RCC 7860 (cell line): ENCODE results near the gene LEF1.
A peak's percentile ranks its signal among the peaks of the same experiment; 100 is the strongest.
"Not testable (repeated sequence)": the region's sequence is repeated elsewhere in the genome, so short reads cannot be mapped to it uniquely, and the experiment has no call there.

Experiments used
- DNase-seq: peaks from one replicate; pipeline ENCODE4 v3.0.0-alpha.2; 2015; ENCODE audit warnings: low spot score
- FAIRE-seq: peaks from 2 replicates; lab custom pipeline; 2012; peaks lifted over from hg19 to GRCh38; lab: Jason Lieb, UNC

The LEF1 gene

DNA sequence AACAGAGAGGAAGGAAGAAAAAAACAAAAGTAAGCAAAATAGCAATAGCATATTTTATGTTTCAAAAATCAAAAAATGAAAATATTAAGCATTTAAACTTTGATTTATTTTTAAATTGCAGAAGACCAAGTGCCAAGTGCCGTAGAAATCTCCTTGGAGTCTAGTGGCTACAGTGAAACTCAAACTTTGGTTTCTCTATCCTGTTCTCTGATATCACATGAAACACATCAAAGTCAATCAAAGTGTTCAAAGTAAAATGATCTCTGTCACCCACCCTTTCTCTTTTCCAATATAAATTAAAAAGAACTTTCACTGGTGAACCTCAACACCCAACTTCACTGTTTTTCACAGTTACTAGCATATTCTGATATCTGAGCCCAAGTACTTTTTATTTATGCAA is 98.0 kb downstream of the LEF1 start:
- no peak for FAIRE-seq

DNA sequence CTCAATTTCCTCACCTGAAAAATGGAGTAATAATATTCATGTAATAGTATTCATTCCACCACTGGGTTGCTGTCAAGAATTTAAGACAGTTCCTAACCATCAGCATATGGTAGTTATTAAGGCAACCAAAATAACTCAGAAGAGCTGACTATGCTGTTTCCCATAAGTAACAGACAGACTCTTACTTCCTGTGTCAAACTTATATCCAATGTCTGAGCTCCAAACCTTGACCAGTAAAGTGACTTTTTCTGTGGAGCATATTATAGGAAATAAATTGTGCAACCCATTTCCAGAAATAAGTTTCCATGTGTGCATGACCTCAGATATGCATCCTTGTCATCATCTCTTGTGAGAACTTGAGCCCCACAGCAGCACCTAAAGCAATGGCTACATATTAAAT is 100.3 kb downstream of the LEF1 start:
- DNase-seq (no peak), FAIRE-seq (no peak)

More for the DNA sequence above, 98.0 kb downstream of the LEF1 start:
- no peak for DNase-seq

DNA sequence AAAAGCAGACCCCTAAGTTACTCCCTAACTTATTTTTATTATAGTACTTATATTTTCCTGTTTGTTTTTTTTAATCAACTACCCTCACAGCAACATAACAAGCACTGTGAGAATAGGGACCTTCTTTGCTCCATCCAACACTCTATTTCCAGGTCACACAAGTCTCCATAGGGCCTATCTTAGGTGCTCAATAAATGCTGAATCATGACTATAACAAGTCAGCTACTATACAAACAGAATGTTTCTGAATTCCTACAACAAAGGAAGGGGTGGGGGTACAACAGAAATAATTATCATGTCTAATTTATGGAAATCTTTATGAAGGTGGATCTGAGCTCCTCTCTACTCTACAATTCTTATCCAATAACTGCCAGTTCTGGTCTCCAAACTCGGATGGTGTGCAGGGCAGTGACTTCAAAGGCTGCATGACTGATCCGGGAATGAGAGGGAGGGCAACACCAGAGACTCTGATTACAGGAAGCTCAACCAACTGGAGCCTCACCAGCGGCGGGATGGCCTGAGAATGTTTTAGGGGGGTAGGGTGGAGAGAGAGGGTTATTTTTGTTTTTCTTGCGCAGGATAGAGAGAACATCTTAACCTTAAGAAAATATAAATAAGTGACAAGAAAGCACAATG is 107.9 kb downstream of the LEF1 start:
- no peak for DNase-seq
- FAIRE-seq = no peak

DNA sequence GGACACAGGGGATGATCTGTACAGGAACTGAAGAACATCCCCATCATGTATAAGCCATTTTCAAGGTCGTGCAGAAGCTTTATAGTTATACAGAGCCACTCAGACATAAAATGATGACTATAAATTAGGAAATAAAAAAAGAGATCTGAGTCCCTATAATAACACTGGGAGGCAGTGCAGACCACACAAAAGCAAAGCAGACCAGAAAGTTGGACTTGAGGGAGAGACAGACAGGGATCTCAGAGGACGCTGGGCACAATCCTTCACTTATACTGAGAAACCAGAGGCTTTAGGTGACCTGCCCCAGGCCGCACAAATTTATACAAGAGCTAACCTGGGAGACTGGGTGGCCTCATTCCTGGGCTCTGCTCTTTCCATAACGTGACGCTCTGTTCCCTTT is 108.6 kb downstream of the LEF1 start:
- DNase-seq = no peak
- no peak for FAIRE-seq

DNA sequence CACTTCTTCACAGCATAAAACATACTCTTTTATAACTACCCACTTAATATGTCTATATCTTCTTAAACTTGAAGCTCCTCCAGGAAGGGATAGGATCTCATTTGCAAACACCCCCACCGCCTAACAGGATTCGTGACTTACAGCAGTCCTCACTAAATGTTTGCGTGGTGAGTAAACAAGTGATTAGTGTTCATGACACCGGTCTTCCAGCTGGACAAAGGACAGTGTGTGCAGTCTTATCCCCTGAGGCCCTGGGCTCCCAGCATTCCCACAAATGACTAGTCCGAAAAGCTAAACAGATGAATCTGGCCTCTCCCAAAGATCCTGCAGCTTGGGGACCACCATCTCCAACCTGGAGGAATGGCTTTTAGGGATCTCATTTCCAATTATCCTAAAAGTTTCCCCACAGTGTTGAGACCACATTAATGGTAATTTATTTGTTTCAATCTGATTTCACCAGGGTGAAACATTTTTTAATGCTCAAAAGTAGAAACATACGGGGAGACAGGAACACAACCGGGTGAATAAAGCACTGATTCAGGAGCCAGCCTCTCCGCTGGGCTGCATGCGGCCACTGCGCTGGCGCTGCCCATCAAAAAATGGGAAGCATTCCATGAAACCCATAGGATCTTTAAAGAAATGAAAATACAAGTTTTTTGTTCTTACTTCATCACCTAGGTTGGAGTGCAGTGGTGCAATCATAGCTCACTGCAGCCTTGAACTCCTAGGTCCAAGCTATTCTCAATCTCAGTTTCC is 109.9 kb downstream of the LEF1 start:
- FAIRE-seq (no peak), DNase-seq (no peak)

DNA sequence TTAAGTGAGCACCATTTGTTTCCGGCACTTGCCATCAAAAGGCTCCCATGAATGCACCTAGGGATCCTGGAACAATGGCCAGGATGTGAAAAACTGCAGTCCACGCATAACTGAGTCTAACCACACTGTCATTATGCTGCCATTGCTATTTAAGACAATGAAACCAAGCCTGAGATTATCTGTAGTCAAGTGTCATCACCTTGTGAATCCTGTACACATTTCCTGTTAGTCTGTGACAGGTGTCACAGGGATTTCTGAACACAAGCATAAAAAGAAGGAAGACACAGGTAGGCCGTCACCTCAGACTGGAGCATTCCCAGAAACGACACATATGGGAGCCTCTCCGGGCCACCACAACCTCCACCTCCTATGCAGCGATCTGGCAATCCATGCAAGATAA is 112.3 kb downstream of the LEF1 start:
- no peak for FAIRE-seq
- no peak for DNase-seq

DNA sequence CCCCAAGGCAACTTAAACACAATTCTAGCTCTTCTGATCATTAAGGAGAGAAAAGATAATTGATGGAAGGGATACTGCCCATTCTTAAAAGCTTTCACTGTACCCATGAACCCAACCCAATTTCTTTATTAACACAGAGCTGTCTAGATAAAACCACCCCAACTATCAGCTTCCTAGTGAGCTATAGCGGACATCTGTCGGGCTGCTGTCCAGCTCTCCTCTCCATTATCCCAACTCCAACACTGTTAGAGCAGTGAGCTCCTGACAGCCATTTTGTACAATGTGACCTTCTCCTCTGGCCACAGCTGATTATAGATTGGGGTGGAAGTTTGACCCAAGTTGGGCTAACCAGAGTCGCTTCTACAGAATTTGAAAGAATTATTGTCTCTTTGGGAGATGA is 112.9 kb downstream of the LEF1 start:
- no peak for FAIRE-seq
- DNase-seq = no peak

DNA sequence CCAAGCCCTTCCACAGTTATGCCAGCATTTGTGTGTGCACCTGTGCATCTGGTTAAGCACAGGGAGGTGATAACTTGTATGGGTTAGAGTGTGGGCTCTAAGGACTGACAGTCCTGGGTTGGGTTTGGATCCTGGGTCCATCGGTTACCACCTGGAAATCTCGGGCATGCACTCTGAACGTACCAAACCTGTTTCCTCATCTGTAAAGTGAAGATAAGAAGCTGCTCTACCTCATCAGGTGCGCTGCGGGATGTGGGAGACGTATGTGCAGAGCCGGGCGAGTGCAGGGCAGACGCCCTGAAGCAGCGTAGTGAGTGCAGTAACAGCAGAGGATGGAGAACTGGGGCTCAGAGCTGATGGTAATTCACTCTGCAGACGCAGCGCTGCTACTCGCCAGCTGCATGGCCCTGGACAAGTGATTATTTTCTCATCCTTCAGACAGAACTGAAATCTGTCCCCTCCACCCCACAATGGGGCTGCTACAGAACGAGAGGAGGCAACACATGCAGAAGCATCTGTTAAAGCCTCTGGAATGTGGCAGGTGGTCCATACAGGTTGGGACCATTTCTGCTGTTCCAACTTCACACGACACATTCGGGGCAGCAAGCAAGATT is 114.6 kb downstream of the LEF1 start:
- no peak for DNase-seq
- FAIRE-seq = no peak

DNA sequence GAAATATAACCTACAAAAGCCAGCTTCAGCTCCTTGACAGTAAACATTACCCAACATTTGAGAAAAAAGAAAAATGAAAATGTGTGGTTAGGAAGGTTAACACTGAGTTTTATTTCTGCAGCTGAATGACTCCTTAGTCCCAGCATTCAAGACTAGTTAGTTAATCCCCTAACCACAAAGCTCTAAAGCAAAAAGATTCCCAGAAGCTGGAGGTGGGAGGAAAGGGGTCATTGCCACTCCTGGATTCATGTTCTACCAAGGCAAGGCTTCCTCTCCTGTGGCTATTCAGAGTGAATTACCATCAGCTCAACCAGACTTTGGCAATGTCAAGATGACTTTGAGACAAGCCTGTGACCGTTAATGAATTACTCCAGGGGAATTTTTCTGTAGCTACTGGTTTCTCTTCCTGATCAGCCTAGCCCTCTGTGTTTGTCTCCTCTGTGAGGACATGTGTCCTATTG is 115.5 kb downstream of the LEF1 start:
- peak; percentile 44 for FAIRE-seq
- peak; percentile 25 for DNase-seq

DNA sequence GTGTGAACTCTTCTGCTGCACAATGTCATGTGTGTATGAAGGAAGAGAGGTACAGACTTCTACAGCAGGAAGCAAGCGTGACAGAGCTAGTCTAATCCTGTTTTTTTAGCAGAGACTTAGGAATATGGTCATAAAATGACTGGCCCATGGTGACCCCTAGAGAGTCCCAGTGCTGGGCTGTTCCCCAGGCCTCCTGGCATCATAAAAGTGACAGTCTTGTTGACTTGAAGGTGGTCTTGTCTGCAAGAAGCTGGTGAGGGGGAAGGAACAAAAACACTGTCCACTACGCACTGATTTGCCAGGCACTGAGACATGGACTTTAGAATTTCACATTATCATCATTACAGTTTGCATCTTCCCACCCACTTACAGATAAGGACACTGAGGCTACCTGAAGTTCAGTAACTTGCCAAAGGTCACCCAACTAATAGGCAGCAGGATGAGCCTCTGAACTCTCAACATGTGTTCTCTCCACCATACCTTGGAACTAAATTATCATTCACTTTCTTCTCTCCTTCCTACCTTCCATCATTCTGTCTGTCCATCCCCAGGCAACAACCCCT is 116.1 kb downstream of the LEF1 start:
- no peak for FAIRE-seq
- DNase-seq = no peak

DNA sequence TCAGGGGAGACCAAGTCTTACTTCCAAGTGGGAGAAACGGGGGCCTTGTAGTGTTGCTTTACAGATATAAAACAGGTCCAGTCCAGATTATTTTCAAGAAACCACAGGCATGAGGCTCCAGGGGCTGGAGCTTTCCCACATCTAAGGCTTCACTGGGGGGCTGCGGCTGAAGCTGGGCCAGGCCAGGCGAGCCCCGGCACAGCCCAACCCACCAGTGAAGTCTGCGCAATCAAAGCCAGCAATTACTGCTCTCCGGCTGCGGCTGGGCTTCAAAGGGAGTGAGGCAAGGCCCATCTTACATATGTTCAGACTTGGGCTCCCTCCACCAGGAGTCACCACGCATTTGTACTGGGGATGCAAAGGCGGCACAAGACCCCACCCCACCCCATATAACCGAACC is 117.4 kb downstream of the LEF1 start:
- no peak for FAIRE-seq

DNA sequence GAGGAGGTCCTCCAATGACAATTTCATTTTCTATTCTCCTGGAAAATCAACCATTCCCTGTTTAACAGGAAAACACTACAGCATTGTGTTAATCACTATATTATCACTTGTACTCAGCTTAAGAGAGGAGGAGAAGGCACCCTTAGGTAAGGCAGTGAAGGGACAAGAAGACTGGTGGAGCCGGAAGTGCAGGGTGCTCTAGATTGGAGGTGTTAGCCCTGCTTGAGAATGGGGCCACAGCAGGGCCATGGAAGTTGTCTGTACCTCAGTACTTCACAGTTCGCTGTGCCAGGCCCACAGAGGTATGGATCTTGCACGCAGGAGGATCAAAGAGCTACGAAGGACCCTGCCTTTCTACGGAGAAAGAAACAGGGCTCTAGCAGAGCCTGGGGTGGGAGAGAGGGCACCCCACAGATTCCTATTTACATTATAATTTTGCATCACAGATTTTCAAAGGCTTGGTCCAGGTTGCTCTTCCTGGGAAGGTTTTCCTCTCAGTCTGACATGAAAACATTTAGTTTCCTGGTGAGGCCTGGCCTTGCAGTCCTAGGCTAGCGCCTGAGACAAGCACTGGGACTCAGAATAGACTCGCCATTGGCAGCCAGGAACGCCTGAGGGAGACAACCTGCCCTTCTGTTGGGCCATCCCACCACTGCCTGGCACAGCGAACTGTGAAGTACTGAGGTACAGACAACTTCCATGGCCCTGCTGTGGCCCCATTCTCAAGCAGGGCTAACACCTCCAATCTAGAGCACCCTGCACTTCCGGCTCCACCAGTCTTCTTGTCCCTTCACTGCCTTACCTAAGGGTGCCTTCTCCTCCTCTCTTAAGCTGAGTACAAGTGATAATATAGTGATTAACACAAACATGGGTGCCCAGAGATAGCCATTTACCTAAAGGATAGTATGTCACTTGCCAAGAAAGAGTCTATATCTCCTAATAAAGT is 118.3 kb downstream of the LEF1 start:
- not testable (repeated sequence) for FAIRE-seq, DNase-seq

More for the DNA sequence above, 117.4 kb downstream of the LEF1 start:
- no peak for DNase-seq

DNA sequence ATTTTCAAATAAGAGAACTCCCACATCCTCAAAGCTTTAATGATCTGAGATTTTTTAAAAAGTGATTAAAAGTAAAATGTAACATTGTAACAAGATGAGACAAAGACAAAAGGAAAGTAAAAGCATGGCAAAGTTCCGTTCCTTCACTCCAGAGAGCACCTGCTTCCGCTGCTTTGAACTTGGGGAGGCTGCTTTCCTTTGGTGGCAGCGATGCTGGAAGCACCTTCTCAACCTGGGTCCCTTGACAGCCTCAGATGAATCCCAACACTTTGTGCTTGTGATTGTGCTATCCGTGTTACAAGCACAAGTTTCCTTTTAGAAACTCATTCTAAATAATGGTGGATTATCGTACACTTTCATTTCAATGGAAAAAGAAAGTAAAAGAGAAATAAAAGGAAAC is 119.3 kb downstream of the LEF1 start:
- FAIRE-seq (no peak), DNase-seq (no peak)

DNA sequence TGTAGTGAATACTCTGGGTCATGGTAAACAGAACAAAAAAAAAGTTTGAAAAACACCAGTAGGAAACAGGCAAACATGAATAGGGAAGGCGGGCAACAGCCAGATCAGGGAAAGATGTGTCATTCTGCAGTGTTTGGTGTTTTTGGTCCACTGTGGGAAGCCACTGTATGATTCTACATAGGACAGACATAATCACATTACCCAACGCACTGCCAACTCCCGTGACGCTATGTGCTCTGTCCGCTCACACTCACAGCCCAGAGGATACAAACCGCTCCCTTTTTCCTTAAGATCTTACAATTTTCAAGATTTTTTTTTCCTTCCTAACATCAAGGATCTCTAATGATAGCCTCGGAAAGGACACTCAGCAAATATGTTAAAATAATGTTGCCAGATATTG is 119.7 kb downstream of the LEF1 start:
- DNase-seq (no peak), FAIRE-seq (no peak)

DNA sequence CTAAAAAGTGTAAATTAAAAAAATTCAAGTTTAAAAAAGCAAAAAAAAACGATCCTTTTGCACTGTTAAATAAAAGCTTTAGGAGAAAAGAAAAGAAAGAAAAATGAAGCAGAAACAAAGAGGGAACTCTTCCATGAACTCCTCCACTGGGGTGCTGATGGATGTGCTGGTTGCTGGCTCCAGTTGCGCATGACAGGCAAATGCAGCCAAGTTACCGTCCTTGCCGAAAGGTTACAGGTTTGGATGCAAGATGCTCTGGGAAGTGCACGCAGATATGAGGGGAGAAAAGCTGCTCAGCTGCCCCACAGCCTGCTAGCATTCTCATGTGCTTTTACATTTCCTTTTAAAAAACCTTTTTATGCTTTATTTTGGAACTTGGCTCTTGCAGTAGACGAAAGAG is 120.6 kb downstream of the LEF1 start:
- DNase-seq (no peak), FAIRE-seq (no peak)

DNA sequence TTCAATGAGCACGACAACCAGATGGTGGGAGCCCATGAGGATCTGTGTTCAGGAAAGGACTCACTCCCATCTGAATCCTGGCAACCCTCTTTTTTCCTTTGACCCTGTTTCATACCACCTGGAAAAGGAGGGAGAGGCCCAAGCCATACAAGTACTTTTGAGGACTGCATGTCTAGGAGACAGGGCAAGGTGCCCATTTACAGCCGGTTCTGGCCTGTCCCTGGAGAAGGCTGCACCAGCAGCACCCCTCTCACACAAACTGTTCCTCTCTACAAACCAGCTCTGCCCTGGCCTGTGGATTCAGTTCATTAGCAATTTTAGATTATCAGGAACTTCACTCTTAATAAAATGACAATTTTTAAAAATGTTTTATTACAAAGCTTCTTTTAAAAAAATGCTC is 121.5 kb downstream of the LEF1 start:
- DNase-seq = no peak
- FAIRE-seq = no peak

DNA sequence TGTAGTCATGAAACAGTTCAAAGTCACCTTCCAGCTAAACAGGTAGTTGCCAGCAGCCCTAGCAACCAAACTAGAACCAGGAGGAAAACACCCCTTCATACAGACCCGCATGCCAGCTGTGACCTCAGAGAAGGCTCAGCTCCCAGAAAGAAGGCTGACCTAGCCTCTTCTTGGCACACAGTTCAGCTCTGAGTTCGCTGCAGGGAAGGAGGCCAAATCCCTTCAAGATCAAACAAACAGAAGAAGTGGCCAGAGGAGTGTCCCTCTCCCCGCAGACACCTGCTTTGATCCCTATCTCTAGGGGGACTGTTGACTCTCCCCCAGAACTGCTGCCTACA is 123.1 kb downstream of the LEF1 start:
- FAIRE-seq = no peak
- no peak for DNase-seq

DNA sequence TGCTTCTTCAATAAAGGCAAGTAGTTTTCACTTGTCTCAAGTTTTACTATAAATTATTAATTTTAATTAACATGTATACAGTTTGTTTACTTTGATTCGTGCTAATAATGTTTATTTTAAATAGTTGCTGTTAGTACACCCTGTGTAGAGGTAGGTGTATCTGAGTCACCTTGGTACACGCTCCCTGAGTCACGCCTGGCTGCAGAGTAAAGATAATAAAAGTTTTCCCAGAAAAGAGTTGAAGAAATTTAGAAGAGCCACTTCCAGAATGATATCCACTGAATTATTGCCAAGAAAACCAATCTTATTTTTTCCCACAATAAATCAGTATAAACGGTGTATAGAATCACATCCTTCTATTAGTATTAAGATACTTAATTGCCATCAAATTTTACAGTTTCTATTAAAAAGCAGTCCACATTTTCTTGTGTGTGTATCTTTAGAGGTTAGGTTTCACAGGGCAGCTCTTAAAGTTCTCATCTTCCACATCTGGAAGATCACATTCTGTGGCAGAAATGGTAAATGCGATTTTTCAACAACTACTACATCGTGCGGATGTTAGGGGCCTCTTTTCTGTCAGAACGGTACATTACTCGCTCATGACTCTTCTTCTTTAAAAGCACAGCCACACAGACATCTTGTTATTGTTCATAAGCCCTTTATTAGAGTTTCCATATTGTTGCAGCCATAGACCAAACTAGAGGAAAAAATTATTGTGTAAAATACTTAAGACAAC is 123.6 kb downstream of the LEF1 start:
- FAIRE-seq = no peak

DNA sequence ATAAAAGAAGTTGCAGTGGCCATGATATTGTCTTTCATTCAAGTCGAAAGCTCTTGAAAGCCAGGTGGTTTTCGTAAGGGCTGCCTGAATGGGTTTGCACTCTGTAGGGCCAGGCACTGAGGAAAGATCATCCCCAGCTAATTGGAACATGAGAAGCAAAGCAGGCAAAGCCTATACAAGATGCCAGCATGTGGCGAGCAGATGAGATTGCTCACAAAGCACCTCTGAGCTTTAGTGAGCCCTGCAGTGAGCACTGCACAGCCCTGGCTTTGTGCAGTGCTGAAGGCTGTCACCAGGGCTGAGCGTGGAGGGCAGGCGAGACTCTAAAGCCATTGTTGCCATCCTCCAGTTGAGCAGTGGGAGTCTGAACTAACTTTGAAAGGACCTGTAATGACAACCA is 125.2 kb downstream of the LEF1 start:
- FAIRE-seq (no peak), DNase-seq (no peak)

More for the DNA sequence above, 123.6 kb downstream of the LEF1 start:
- DNase-seq = no peak

DNA sequence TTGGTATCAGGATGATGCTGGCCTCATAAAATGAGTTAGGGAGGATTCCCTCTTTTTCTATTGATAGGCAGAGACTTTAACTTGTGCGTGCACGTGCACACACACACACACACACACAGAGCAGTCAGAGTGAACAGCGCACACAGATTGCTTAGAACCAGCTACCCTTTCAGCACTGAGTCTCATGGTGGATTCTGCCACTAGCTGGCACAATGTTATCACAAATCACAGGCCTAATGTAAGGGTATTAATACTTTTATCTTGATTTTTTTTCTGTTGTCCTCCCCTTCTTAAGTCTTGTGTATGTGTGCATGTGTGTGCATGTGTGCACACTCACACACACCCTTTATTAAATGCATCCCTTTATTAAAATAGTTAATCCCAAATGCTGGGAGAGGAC is 125.8 kb downstream of the LEF1 start:
- FAIRE-seq = no peak
- DNase-seq = no peak
